ENCODE data around the gene COQ8B.

- TF ChIP-seq CTCF (IDR thresholded peaks at IDR 0.05): no peak
- no peak for TF ChIP-seq POLR2A (IDR thresholded peaks at IDR 0.05; ENCODE audit: low read depth)
Observed at GRCh38 chr19:40717880-40718773, 1.4 kb upstream of the COQ8B start.
